Measurements from ENCODE around the gene SSBP1. TPM values are rescaled to one million over a fixed set of nuclear protein-coding genes. Genes with fewer than 3 reads are reported as not detected.

Gene SSBP1
- total RNA-seq, 3 donors from 2014 or later, result 93.4 to 114 (median 112) TPM

- Histone ChIP-seq H3K27ac (no peak overlapping the region), H3K4me3 (no peak overlapping the region), H3K36me3 (no peaks in the 10 kb centered on the region), H3K27me3 (no peaks in the 10 kb centered on the region), H3K9me3 (no peaks in the 10 kb centered on the region), H3K4me1 (no peaks in the 10 kb centered on the region)
- intact Hi-C loops (cut with DNase I; ENCODE audit: low total_unique reads), result no loop called here
- TF ChIP-seq POLR2A (IDR thresholded peaks at IDR 0.05) (no peak), POLR2AphosphoS5 (IDR thresholded peaks at IDR 0.05) (no peak), CTCF (IDR thresholded peaks at IDR 0.05) (no peak)
- DNase-seq (ENCODE audit: low spot score in 2 of 2), result no peak
Measured at GRCh38 chr7:141695803-141696289, 42.3 kb upstream of the SSBP1 start.

GRCh38 chr7:141696348-141696747 lies 41.8 kb upstream of the SSBP1 start:
- Histone ChIP-seq H3K27ac (no peak overlapping the region), H3K36me3 (no peaks in the 10 kb centered on the region), H3K9me3 (no peaks in the 10 kb centered on the region), H3K4me1 (no peaks in the 10 kb centered on the region), H3K27me3 (no peaks in the 10 kb centered on the region), H3K4me3 (no peak overlapping the region)
- intact Hi-C loops (cut with DNase I; ENCODE audit: low total_unique reads), result no loop called here
- TF ChIP-seq POLR2A (IDR thresholded peaks at IDR 0.05), result no peak
- no peak for TF ChIP-seq CTCF (IDR thresholded peaks at IDR 0.05)
- no peak for TF ChIP-seq POLR2AphosphoS5 (IDR thresholded peaks at IDR 0.05)
- DNase-seq (ENCODE audit: low spot score in 2 of 2), result no peak

- no peak overlapping the region for H3K4me3 ChIP-seq
- intact Hi-C loops (cut with DNase I; ENCODE audit: low total_unique reads), result no loop called here
- H3K9me3 ChIP-seq, result no peaks in the 10 kb centered on the region
- no peak overlapping the region for H3K27ac ChIP-seq
- H3K27me3 ChIP-seq, result no peaks in the 10 kb centered on the region
- no peak for TF ChIP-seq CTCF (IDR thresholded peaks at IDR 0.05)
- TF ChIP-seq POLR2A (IDR thresholded peaks at IDR 0.05), result no peak
- TF ChIP-seq POLR2AphosphoS5 (IDR thresholded peaks at IDR 0.05), result no peak
- no peak for DNase-seq (ENCODE audit: low spot score in 2 of 2)
- H3K36me3 ChIP-seq, result no peaks in the 10 kb centered on the region
- H3K4me1 ChIP-seq, result no peaks in the 10 kb centered on the region
Measured at GRCh38 chr7:141697211-141697871, 40.8 kb upstream of the SSBP1 start.

GRCh38 chr7:141698247-141699015 lies 39.7 kb upstream of the SSBP1 start:
- intact Hi-C loops (cut with DNase I; ENCODE audit: low total_unique reads), result no loop called here
- DNase-seq (ENCODE audit: low spot score in 2 of 2), result no peak
- peaks cover 0 to 3% of the 10 kb centered on the region in 2 donors for H3K4me1 ChIP-seq
- TF ChIP-seq POLR2AphosphoS5 (IDR thresholded peaks at IDR 0.05) (no peak), CTCF (IDR thresholded peaks at IDR 0.05) (no peak), POLR2A (IDR thresholded peaks at IDR 0.05) (no peak)
- H3K27ac ChIP-seq, result no peak overlapping the region
- H3K36me3 ChIP-seq, result no peaks in the 10 kb centered on the region
- H3K9me3 ChIP-seq, result no peaks in the 10 kb centered on the region
- no peak overlapping the region for H3K4me3 ChIP-seq
- H3K27me3 ChIP-seq, result no peaks in the 10 kb centered on the region

- Histone ChIP-seq H3K36me3 (no peaks in the 10 kb centered on the region), H3K9me3 (no peaks in the 10 kb centered on the region), H3K27ac (no peak overlapping the region), H3K4me1 (peaks cover 0 to 3% of the 10 kb centered on the region in 2 donors), H3K27me3 (no peaks in the 10 kb centered on the region), H3K4me3 (no peak overlapping the region)
- intact Hi-C loops (cut with DNase I; ENCODE audit: low total_unique reads), result no loop called here
- DNase-seq (ENCODE audit: low spot score in 2 of 2), result no peak
- TF ChIP-seq POLR2AphosphoS5 (IDR thresholded peaks at IDR 0.05) (no peak), POLR2A (IDR thresholded peaks at IDR 0.05) (no peak), CTCF (IDR thresholded peaks at IDR 0.05) (no peak)
Measured at GRCh38 chr7:141699860-141700259, 38.3 kb upstream of the SSBP1 start.
